Activated B cell treated with CpG ODN at 0.5 μM for 24 hours (primary cell): Measurements from ENCODE around the gene SLCO3A1. TPM values are rescaled to one million over a fixed set of nuclear protein-coding genes. Genes with fewer than 3 reads are reported as not detected.

Experiments
- ATAC-seq: fragments of 200-7000 bp; cut with Tn5 transposase; one replicate; pipeline ENCODE4 v1.10.0; 2021; ENCODE audit warnings: low read depth, mild to moderate bottlenecking, moderate library complexity
- CTCF ChIA-PET: fragments of 350-600 bp; sonication (Branson Sonifier 250); formaldehyde crosslinking; loops from one replicate; lab custom pipeline; 2021; ENCODE audit warnings: antibody characterized with exemption; lab: Charles Lee
- POLR2A ChIA-PET: fragments of 350-600 bp; sonication (Branson Sonifier 250); formaldehyde crosslinking; loops from one replicate; lab custom pipeline; 2021; ENCODE audit warnings: antibody characterized with exemption; lab: Charles Lee
- DNase-seq: peaks from one replicate; pipeline ENCODE4 v3.0.0; 2022
- H3K27ac Mint-ChIP-seq: one replicate; pipeline ENCODE4 v1.8.0; 2020; ENCODE audit warnings: mixed read lengths
- H3K27me3 Mint-ChIP-seq: one replicate; pipeline ENCODE4 v1.8.0; 2021; ENCODE audit warnings: mixed read lengths
- H3K36me3 Mint-ChIP-seq: one replicate; pipeline ENCODE4 v1.8.0; 2021; ENCODE audit warnings: low read depth, mixed read lengths
- H3K4me1 Mint-ChIP-seq: one replicate; pipeline ENCODE4 v1.8.0; 2021; ENCODE audit warnings: mixed read lengths
- H3K4me3 Mint-ChIP-seq: one replicate; pipeline ENCODE4 v1.8.0; 2020; ENCODE audit warnings: mild to moderate bottlenecking, mixed read lengths
- H3K9me3 Mint-ChIP-seq: one replicate; pipeline ENCODE4 v1.8.0; 2020; ENCODE audit warnings: mixed read lengths
- intact Hi-C: fragments of 100-400 bp; cut with micrococcal nuclease; formaldehyde crosslinking; loops from one replicate; pipeline ENCODE4 v1.15.1; 2024
- total RNA-seq: library from RNA; stranded (reverse); gene quantifications from 2 replicates; pipeline ENCODE4 v1.2.3, GENCODE V29; 2022
- TF ChIP-seq, protein P1 (sequence below): fragments of 200-600 bp; IDR thresholded peaks from one replicate; pipeline ENCODE4 v1.8.0; 2022; ENCODE audit warnings: antibody characterized with exemption, mild to moderate bottlenecking

The SLCO3A1 gene
- total RNA-seq, 1 donor from 2014 or later, result 0.82 TPM

DNA sequence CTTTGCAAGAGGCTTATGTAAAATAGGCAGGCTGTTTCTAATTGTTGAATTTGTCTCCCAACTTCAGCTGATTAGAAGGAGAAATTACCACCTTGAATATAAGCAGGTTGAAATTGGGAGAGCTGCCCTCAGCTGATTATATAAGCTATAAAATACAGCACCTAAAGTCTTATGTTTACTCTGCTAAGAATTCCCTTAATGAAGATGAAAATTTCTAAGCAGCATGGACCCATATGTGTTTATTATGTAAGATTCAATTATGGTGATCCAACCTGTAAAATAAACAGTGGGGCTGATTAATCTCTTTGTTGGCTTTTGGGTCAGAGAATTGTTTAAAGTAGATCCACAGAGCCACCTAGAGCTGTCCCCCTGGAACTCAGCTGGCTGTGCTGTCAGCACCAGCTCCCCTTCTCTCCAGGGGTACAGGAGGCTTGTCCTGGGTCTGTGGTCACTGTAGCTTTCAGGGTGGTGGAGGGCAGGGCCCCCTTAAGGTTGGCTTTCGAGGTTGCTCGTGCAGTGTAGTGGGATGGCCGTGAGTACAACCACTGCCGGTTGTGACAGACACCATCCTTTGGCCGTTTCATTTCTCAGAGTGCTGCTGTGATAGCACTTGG is 9.5 kb downstream of the SLCO3A1 start:
- H3K4me3 Mint-ChIP-seq, result no peak overlapping the region
- TF ChIP-seq, protein P1, sequence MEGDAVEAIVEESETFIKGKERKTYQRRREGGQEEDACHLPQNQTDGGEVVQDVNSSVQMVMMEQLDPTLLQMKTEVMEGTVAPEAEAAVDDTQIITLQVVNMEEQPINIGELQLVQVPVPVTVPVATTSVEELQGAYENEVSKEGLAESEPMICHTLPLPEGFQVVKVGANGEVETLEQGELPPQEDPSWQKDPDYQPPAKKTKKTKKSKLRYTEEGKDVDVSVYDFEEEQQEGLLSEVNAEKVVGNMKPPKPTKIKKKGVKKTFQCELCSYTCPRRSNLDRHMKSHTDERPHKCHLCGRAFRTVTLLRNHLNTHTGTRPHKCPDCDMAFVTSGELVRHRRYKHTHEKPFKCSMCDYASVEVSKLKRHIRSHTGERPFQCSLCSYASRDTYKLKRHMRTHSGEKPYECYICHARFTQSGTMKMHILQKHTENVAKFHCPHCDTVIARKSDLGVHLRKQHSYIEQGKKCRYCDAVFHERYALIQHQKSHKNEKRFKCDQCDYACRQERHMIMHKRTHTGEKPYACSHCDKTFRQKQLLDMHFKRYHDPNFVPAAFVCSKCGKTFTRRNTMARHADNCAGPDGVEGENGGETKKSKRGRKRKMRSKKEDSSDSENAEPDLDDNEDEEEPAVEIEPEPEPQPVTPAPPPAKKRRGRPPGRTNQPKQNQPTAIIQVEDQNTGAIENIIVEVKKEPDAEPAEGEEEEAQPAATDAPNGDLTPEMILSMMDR, result no peak
- no peaks in the 10 kb centered on the region for H3K9me3 Mint-ChIP-seq
- ChIA-PET CTCF (interaction anchor here (1.0 kb wide), 1 partner anchor 14 kb away, joined by 3 read pairs; no protein-coding TSS in a partner anchor), POLR2A (no interaction called here)
- DNase-seq (no peak), ATAC-seq (no peak)
- peaks cover 30% of the 10 kb centered on the region for H3K27me3 Mint-ChIP-seq
- intact Hi-C loops, result no loop called here
- H3K4me1 Mint-ChIP-seq, result peaks cover 19% of the 10 kb centered on the region
- H3K27ac Mint-ChIP-seq, result no peak overlapping the region
- H3K36me3 Mint-ChIP-seq, result no peaks in the 10 kb centered on the region

DNA sequence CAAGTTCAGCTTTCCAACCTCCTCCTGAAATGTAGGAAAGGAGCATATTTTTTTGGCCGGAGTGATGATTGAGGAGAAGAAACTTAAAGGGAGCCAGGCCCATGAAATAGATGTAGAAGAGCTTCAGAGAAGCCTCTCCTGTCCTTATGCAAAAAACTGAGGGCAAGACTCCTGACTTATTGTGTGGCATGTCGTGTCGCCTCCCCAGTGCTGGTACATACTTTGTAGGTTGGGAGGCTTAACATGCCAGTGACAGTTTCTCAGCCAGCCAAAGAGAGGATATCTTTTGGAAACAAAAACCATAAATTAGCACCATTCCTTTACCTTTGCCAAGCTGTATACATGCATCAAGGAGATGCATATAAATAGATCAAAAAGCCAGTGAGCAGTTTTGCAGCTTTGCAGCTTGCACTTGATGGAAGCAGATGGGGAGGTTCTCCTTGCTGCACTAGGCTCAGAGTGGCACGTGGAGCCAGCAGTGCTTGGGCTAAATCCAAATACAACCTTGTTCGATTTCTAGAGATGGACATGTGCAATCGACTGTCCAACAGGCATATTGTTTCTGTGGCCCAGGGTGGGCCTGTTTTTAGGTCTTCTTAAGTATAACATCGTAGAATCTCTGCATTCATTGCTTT is 10.2 kb downstream of the SLCO3A1 start:
- no peak overlapping the region for H3K4me3 Mint-ChIP-seq
- no peak for DNase-seq
- TF ChIP-seq, protein P1, result no peak
- no peaks in the 10 kb centered on the region for H3K9me3 Mint-ChIP-seq
- no peak overlapping the region for H3K27ac Mint-ChIP-seq
- intact Hi-C loops, result no loop called here
- H3K27me3 Mint-ChIP-seq, result peaks cover 30% of the 10 kb centered on the region
- ATAC-seq, result no peak
- H3K4me1 Mint-ChIP-seq, result peaks cover 15% of the 10 kb centered on the region
- POLR2A ChIA-PET, result no interaction called here
- CTCF ChIA-PET, result interaction anchor here (1.0 kb wide), 1 partner anchor 14 kb away, joined by 3 read pairs; no protein-coding TSS in a partner anchor
- H3K36me3 Mint-ChIP-seq, result no peaks in the 10 kb centered on the region

DNA sequence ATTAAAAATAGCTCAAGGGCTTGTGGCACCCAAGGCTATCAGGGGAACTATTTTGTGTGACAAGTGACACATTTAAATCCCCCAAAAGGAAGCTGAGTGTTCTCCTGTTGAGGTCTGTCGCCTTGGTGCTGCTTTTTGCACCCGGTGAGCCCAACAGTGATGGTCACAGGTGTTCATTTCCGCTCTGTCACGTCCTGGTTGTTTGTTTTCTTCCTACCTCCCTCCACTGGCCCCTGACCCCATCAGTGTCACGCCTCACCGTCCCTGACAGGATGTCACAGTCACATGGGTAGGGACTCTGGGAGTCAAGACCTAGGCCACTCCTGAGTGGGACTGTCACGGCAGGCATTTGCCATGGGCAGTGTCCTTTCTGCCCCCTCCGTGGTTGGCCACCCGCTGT is 11.2 kb downstream of the SLCO3A1 start:
- ATAC-seq (no peak), DNase-seq (no peak)
- Mint-ChIP-seq H3K36me3 (no peaks in the 10 kb centered on the region), H3K4me1 (peaks cover 15% of the 10 kb centered on the region), H3K27ac (no peak overlapping the region), H3K9me3 (no peaks in the 10 kb centered on the region), H3K27me3 (peaks cover 24% of the 10 kb centered on the region), H3K4me3 (no peak overlapping the region)
- ChIA-PET POLR2A (no interaction called here), CTCF (no interaction called here)
- intact Hi-C loops, result no loop called here
- TF ChIP-seq, protein P1, result no peak

DNA sequence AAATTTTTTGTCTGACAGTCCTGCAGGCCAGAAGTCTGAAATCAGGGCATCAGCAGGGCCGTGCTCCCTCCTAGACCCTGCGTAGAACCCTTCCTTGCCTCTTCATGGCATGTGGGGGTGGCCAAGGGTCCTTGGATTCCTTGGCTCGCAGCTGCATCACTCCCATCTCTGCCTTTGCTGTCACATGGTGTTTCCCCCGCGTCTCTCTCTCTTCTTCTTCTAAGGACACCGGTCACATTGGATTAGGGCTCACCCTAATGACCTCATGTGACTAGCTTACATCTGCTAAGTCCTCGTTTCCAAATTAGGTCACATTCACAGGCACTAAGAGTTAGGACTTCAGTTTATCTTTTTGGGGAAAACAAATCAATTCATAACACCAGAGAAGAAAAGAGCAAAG is 12.0 kb downstream of the SLCO3A1 start:
- ChIA-PET CTCF (no interaction called here), POLR2A (no interaction called here)
- H3K27ac Mint-ChIP-seq, result no peak overlapping the region

DNA sequence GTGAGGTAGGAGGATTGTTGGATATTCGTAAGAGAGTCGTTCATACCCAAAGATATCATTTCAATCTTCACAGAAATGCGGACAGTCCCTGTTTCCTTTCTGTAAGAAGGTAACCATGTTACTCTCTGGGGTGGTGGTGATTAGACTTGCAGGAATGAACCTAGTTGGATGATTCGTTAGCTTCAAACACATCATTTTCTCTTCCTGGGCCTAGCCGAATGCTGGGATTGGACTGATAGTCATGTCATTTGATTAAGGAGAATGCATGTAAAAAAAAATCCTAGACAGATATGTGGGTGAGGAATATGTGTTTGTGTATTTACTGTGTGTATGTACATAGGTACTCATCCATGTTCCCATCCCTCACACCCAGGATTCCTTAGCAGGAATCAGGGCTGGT is 12.4 kb downstream of the SLCO3A1 start:
- Mint-ChIP-seq H3K9me3 (no peaks in the 10 kb centered on the region), H3K27ac (no peak overlapping the region), H3K4me3 (no peak overlapping the region), H3K36me3 (no peaks in the 10 kb centered on the region), H3K27me3 (peaks cover 23% of the 10 kb centered on the region), H3K4me1 (peaks cover 14% of the 10 kb centered on the region)
- ChIA-PET POLR2A (no interaction called here), CTCF (no interaction called here)
- DNase-seq, result no peak
- intact Hi-C loops, result no loop called here
- TF ChIP-seq, protein P1, result no peak
- ATAC-seq, result no peak

More for the DNA sequence above, 12.0 kb downstream of the SLCO3A1 start:
- Mint-ChIP-seq H3K9me3 (no peaks in the 10 kb centered on the region), H3K27me3 (peaks cover 24% of the 10 kb centered on the region), H3K4me3 (no peak overlapping the region), H3K36me3 (no peaks in the 10 kb centered on the region), H3K4me1 (peaks cover 15% of the 10 kb centered on the region)
- intact Hi-C loops, result no loop called here
- TF ChIP-seq, protein P1, result no peak
- DNase-seq, result no peak
- no peak for ATAC-seq
